GM23338 (cell line): ENCODE measurements around the gene MAP2K4.

ENCODE experiments used
- EZH2phosphoT487 ChIP-seq: fragments of 200-600 bp; sonication (generic); IDR thresholded peaks from one replicate; pipeline ENCODE4 v1.8.1; 2018; ENCODE audit warnings: antibody characterized with exemption; ENCODE audit not compliant: unreplicated experiment
- POLR2AphosphoS5 ChIP-seq: IDR thresholded peaks from 2 replicates; pipeline ENCODE4 v1.6.1; 2016; ENCODE audit warnings: antibody characterized with exemption, low read depth
- TF ChIP-seq, protein P1 (sequence below), 2 experiments: fragments of 200-600 bp in 1 of 2; sonication (generic) in 1 of 2; conservative IDR thresholded peaks; 2 replicates each; pipeline versions ENCODE4 v1.5.1 to v1.6.1; 2016 to 2017; ENCODE audit warnings: antibody characterized with exemption in 2 of 2, low read depth in 2 of 2, mild to moderate bottlenecking in 2 of 2, moderate library complexity in 1 of 2

- TF ChIP-seq EZH2phosphoT487 (no peak), POLR2AphosphoS5 (no peak)
- TF ChIP-seq, protein P1, sequence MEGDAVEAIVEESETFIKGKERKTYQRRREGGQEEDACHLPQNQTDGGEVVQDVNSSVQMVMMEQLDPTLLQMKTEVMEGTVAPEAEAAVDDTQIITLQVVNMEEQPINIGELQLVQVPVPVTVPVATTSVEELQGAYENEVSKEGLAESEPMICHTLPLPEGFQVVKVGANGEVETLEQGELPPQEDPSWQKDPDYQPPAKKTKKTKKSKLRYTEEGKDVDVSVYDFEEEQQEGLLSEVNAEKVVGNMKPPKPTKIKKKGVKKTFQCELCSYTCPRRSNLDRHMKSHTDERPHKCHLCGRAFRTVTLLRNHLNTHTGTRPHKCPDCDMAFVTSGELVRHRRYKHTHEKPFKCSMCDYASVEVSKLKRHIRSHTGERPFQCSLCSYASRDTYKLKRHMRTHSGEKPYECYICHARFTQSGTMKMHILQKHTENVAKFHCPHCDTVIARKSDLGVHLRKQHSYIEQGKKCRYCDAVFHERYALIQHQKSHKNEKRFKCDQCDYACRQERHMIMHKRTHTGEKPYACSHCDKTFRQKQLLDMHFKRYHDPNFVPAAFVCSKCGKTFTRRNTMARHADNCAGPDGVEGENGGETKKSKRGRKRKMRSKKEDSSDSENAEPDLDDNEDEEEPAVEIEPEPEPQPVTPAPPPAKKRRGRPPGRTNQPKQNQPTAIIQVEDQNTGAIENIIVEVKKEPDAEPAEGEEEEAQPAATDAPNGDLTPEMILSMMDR (conservative IDR thresholded peaks at IDR 0.05; ENCODE audit: low read depth in 2 of 2): no peak
Measured at GRCh38 chr17:12037970-12038369, 17.3 kb downstream of the MAP2K4 start.
